ENCODE measurements around the gene SLC16A9. TPM values are rescaled to one million over a fixed set of nuclear protein-coding genes. Genes with fewer than 3 reads are reported as not detected.

Gene SLC16A9
- total and polyA plus RNA-seq, 8 donors, result 0.32 to 7.4 (median 1.5) TPM

DNA sequence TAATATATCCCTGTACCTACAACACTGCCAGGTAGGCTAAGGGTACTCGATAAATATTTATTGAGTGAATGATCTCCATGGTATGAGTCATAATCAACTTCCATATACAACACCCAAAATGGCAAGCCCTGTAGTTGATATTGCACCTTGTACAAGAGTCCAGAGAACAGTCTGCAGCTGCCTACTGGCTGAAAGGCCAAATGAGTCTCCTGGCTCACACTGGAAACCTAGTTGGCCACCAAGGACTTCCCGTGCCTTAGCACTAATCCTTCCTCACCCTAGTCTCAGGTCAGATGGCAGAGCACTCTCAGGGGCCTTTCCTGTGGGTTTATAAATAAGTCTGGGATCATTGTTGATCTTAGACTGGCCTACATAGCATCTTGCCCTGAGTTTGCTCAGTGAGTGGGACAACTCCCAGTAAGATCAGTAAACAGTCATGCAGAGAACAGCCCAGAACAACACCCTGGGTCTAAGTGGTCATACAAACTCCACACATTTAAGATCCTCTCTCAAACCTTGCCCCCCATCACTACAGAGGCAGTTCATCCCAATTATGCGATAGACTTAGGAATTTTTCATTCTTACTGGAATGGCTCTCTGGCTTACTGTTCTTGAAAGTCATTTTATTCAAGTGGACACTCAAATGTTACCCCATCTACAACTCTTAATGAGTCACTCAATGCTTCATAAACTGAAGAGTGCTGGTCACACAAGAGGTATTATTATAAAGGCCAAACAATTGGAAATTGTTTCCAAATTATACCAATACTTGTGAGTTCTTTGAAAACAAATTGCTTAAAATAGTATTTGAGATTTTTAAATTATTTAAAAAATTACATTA is 14.7 kb upstream of the SLC16A9 start:
- WGBS, 2 donors, result 71 to 95% methylated on average over 3 of the region's 3 CpGs
- Histone ChIP-seq H3K4me1 (no peaks in the 10 kb centered on the region), H3K27me3 (no peaks in the 10 kb centered on the region), H3K9me3 (no peaks in the 10 kb centered on the region), H3K36me3 (no peaks in the 10 kb centered on the region), H3K27ac (no peak overlapping the region), H3K4me3 (no peak overlapping the region)
- ATAC-seq (peak in 1 of 4 donors; percentile 32), DNase-seq (no peak), FAIRE-seq (peak; percentile 13)
- intact Hi-C loops (cut with DNase I), result no loop called here
- TF ChIP-seq, protein P1, sequence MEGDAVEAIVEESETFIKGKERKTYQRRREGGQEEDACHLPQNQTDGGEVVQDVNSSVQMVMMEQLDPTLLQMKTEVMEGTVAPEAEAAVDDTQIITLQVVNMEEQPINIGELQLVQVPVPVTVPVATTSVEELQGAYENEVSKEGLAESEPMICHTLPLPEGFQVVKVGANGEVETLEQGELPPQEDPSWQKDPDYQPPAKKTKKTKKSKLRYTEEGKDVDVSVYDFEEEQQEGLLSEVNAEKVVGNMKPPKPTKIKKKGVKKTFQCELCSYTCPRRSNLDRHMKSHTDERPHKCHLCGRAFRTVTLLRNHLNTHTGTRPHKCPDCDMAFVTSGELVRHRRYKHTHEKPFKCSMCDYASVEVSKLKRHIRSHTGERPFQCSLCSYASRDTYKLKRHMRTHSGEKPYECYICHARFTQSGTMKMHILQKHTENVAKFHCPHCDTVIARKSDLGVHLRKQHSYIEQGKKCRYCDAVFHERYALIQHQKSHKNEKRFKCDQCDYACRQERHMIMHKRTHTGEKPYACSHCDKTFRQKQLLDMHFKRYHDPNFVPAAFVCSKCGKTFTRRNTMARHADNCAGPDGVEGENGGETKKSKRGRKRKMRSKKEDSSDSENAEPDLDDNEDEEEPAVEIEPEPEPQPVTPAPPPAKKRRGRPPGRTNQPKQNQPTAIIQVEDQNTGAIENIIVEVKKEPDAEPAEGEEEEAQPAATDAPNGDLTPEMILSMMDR (IDR thresholded peaks at IDR 0.05), result no peak

DNA sequence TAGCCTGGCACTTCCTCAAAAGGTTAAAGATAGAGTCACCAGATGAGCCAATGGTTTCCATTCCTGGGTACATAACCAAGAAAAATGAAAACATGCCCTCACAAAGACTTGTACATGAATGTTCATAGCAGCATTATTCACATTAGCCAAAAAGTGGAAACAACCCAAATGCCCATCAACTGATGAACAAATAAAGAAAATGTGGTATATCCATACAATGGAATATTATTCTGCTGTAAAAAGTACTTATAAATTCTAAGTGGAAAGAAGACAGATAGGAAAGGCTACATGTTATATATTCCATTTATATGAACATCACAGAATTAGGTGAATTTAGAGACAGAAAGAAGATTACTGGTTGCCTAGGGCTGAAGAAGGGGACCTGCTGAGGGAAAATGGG is 10.7 kb upstream of the SLC16A9 start:
- Histone ChIP-seq H3K27ac (no peak overlapping the region), H3K27me3 (no peaks in the 10 kb centered on the region), H3K9me3 (no peaks in the 10 kb centered on the region), H3K4me3 (no peak overlapping the region), H3K4me1 (no peaks in the 10 kb centered on the region), H3K36me3 (no peaks in the 10 kb centered on the region)
- intact Hi-C loops (cut with DNase I), result no loop called here
- DNase-seq, result no peak
- TF ChIP-seq, protein P1 (IDR thresholded peaks at IDR 0.05), result no peak
- ATAC-seq, result no peak
- FAIRE-seq, result no peak

- TF ChIP-seq, protein P1 (IDR thresholded peaks at IDR 0.05), result no peak
- Histone ChIP-seq H3K27me3 (no peaks in the 10 kb centered on the region), H3K9me3 (no peaks in the 10 kb centered on the region), H3K4me3 (no peak overlapping the region), H3K4me1 (no peaks in the 10 kb centered on the region), H3K27ac (no peak overlapping the region), H3K36me3 (no peaks in the 10 kb centered on the region)
- FAIRE-seq, result no peak
- WGBS, 2 donors, result 59 to 65% methylated on average over 2 of the region's 2 CpGs
- no peak for ATAC-seq
- intact Hi-C loops (cut with DNase I), result no loop called here
- DNase-seq, result no peak
These were observed 9.7 kb upstream of the SLC16A9 start for GRCh38 chr10:59719374-59719773.

DNA sequence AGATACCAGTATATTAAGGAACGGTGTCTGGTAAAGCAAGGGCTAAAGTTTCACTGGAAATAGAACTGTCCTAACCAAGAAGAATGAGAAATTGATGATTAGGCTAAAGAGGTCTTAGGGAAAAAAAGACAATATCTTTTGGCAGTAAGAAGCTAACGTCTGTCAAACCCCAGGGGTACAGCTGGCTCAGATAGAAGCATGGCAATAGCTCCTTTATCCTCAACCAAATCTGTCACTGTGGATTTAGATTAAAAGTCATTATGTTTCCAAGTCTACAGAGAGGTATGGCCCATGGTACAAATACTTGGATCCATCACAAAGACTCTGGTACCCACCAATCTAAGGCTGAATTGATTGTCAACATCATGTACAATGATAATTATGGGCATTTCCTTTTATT is 8.6 kb upstream of the SLC16A9 start:
- Histone ChIP-seq H3K9me3 (no peaks in the 10 kb centered on the region), H3K27me3 (no peaks in the 10 kb centered on the region), H3K36me3 (no peaks in the 10 kb centered on the region), H3K4me1 (no peaks in the 10 kb centered on the region), H3K27ac (no peak overlapping the region), H3K4me3 (no peak overlapping the region)
- TF ChIP-seq, protein P1 (IDR thresholded peaks at IDR 0.05), result no peak
- DNase-seq, result no peak
- no peak for FAIRE-seq
- 84 to 93% methylated on average over 2 of the region's 2 CpGs for WGBS, 2 donors
- intact Hi-C loops (cut with DNase I), result no loop called here
- no peak for ATAC-seq

- Histone ChIP-seq H3K27me3 (no peaks in the 10 kb centered on the region), H3K4me3 (no peak overlapping the region), H3K36me3 (no peaks in the 10 kb centered on the region), H3K27ac (no peak overlapping the region), H3K4me1 (peaks cover 0 to 7% (median 5%) of the 10 kb centered on the region in 3 donors), H3K9me3 (no peaks in the 10 kb centered on the region)
- TF ChIP-seq, protein P1 (IDR thresholded peaks at IDR 0.05), result no peak
- no peak for ATAC-seq
- 81 to 87% methylated on average over 7 of the region's 7 CpGs for WGBS, 2 donors
- no peak for FAIRE-seq
- intact Hi-C loops (cut with DNase I), result no loop called here
- no peak for DNase-seq
These were observed 3.7 kb upstream of the SLC16A9 start for GRCh38 chr10:59713196-59713821.

Data from pancreas (tissue), 10 donors.